T-helper 9 cell (primary cell): ENCODE results near the gene SRP68.
"Not testable (repeated sequence)": the region's sequence is repeated elsewhere in the genome, so short reads cannot be mapped to it uniquely, and the experiment has no call there.

Experiments used
- DNase-seq: peaks from one replicate; pipeline ENCODE4 v3.0.0-alpha.2; 2020

Gene SRP68

DNA sequence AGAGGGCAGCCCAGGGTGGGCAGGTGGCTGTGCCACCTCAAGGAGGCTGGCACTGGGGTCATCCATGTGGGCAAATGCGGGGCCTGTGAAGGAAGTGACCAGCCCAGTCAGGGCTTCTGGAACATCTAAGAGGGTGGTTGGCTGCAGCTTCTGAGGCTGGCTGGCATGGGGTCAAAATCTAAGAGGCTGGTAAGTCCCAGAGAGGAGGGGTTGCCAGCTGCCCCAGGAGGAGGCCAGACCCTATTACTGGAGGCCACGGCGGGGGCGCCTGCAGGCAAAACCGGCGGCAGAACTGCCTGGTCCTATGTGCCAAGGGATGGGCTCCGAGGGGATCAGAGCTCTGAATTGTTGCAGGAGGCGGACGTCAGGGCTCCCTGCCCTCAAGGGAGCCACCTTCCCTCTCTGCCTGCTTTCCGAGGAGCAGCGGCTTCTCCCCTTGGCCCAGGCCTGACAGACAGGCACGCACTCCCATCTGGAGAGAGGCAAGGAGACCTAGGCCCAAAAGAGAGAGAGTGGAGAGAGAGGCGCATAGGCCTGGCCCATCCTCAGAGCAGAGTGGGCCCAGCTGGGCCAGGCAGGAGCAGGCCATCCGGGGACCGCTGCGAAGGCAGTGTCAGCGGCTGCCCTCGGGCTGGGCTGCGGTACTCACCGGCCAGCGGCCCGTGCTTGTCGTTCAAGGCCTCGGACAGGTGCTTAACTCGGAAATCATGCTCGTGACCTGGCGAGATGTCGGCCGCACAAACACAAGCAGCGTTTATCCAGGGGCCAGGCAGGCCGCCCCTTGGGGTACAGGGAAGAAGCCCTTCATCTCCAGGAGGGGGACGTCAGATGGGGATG lies 17.6 kb upstream of the SRP68 start:
- DNase-seq: no peak

DNA sequence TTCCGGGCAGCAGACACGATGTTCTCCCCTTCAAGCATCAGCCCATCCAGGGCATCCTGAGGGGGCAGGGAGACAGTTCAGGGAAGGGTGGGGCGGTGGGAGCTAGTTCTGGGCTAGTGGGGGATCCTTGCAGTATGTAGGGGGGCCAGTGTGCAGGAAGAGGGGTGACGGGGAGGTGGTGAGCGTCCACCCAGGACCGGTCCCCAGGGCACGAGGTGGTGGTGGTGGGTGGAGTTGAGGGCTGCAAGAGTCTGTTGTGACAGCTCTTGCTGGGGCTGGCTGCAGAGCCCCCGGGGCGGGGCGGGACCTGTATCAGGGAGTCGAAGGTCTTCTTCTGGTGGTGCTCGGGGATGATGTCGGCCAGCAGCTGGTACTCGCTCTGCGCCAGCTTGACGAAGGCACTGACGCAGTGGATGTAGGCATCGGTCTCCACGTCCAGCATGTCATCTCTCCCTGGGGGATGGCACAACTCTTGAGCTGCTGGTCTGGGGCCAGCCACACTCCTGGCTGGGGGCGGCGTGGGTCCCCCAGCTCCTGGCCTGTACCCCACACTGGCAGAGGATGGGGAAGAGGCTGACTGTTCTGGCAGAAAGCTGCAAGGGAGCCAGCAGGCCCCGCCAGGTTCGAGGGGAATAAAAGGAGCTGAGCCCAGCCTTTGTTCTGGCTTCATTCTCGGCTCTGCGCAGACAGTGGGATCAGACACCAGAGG lies 16.7 kb upstream of the SRP68 start:
- no peak for DNase-seq

DNA sequence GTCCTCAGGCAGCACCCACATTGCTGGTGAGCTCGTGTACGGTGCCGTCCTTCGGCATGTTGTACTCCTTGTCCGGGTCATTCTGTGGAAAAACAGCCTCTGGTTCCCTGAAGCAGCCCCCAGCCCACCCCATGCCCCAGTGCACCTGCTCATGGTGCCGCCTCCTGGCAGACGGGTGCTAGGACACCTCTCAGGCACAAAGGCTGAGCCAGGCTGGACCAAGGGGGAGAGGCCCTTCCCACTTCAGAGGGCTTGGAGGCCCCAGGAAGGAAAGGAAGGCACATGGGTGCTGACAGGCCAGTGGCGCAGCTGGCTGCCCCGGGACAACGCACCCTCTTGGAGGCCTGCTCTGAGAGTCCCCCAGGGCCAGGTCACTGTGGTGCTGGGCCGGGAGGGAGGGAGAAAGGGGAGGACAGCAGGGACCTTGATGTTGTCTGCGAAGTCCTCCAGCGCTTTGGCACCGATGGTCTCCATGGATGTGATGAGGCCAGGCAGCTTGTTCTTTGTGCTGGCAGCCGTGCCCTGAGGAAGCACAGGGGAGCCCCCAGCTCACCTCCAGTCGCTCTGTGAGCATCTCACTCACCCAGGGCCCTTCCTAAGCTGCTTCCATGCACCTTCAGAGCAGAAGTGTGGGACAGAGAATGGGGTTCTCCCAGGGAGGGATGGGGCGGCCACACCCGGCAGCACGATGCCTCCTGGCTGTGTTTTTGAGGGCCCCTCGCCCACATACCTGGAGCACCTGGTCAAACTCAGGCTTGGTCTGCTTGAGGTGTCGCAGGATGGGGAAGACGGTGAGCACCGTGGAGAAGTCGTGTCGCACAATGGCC lies 15.9 kb upstream of the SRP68 start:
- no peak for DNase-seq

DNA sequence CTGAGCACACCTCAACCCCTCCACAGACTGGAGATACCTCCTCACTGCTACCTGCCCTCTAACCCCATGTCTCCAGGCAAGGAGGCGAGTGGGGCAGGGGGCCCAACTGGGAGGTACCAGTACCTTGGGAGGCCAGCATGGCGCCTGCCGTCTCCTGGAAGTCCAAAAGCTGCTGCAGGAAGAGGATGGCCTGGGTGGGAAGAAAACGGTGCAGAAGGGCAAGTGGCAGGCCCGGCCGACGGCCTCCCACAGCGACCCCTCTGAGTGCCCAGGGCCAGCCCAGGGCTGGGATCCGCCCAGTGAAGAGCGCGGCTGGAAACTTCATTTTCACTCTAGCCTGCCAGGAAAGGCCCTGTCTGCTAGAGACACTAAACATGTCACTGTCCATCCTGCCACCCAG lies 15.2 kb upstream of the SRP68 start:
- no peak for DNase-seq

DNA sequence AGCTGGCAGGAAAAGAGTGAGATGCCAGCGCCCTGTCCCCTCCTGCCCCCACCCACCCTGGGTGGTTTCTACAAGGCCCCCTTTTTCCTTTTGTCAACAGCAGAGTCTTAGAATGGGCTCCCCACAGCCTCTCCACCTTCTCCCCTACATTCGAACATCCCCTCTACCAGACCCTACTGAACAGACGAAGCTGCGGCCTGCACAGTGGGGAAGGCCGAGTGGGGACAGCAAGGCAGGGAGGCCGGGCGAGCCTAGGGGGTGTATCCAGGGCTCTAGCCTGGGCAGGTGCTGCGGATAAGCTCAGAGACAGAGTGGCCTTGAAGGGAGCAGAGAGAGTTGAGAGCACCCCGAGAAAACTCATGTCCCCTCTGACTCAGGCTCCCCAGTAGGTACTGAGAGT lies 14.1 kb upstream of the SRP68 start:
- no peak for DNase-seq

DNA sequence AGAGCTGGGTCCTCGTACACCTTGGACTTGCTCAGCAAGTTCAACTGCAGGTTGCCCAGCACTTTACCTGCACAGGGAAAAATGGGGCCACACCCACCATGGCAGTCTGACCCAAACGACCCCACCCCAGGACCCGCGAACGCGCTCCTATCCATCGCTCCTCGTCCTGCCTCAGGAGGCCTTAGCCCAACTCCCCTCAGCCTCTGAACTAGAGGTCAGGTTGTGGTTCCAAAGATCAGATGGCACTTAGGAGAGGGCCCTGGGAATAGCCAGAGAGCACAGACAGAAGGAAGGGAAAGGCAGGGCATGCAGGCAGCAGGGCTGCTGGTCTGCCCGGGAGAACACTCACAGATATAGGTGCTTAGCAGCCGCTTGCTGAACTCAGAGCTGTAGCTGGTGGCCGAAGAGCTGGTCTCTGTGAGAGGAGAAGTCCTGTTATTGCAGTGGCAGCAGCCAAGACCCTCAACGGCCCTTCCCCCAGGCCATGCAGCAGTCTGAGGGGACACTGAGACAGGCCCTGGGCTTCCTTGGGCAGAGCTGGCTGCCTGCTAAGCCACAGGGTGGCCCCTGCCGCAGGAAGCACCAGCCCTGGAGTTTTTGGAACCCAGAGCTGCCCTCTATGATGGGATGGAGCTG lies 13.5 kb upstream of the SRP68 start:
- DNase-seq: no peak

DNA sequence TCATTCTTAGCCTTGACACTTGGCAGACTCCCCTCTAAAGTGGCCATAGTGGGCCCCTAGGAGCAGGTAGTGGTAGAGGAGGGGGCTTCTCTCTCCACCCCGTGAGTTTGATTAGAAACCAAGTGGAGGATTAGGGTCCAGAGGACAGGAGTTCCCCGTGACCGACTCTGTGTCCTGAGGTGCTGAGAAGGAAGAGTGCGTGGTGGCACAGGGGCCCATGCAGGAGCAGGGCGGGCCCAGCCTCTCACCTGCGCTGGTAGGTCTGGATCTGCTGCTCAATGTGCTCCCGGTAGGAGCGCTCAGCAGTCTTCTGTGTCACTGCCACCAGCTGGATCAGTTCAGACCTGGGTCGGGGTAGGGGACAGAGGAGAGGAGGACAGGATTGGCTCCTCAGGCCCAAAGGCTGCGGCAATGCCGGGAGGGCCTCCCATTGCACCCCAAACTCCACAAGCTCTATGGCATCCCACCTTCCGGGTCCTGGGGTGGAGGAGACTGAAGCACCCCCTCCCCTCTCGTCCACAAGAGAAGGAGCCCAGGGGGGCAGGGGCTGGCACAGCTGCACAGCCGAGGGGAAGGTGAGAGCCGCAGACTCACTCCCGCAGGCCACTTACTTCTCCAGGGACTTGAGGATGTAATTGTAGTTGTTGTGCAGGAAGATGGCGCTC lies 12.9 kb upstream of the SRP68 start:
- DNase-seq: no peak

DNA sequence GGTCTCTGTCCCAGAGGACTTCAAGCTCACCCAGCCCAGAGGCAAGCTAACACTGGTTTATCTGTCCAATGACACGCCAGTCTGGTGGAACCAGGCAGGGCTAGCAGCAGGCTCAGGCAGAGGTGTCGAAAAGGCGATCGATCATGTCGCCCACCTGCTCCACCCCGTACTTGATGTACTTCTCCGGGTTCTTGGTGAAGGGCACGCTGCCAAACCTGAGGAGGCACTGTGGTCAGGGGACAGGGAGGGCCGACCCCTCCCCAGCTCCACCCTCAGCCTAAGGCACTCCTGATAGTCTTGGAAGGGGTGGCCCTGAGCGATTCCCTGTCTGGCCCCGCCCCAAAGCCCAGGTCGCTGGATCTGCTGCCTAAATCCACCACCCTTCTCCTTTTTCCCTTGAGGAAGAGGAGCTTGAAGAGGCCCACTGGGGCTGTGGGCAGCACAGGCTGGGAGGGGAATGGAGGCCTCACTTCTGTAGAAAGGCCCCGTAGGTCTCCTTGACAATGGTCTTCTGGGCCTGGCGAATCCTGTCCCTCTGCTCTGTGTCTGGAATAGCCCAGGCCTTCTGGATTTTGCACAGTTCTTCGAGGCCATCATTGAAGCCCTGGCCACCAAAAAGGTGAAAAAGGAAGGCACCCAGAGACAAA lies 11.3 kb upstream of the SRP68 start:
- DNase-seq: no peak

DNA sequence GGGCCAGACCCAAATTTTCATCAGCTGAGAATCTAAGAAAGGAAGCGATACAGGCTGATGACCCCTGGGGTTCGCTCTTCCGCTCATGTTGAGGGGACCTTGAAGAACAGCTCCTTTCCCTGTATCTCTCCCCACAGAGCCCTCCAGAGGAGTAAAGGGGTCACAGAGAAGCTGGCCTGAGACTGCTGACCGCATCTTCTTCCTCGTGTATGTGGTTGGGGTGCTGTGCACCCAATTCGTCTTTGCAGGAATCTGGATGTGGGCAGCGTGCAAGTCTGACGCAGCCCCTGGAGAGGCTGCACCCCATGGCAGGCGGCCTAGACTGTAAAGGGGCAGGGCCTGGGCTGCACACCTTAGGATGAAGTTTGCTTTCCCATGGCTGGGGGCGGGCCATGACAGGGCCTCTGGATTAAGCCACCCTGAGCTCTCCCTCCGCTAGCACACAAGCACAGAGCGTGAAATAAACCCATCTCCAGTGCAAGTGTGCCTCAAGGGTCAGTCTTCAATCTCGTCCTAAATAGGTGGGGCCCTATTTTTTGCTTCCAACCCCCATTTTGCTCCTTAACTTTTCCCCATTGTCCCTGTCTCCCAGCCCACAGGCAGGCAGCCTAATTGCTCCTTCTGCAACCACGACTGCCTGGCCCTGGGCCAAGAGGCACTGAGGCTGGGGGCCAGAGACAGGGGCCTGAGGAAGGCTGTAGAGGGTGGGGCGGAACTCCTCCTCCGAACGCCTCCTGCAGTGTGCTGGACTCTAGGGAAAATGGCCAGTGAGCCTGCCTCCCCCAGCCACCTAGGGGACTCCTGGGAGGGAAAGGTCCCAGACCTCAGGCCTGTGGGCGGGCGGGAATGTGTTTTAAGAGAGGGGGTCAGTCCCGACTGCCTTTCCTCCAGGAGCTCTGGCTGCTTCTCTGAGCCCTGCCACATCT lies 10.3 kb upstream of the SRP68 start:
- no peak for DNase-seq

DNA sequence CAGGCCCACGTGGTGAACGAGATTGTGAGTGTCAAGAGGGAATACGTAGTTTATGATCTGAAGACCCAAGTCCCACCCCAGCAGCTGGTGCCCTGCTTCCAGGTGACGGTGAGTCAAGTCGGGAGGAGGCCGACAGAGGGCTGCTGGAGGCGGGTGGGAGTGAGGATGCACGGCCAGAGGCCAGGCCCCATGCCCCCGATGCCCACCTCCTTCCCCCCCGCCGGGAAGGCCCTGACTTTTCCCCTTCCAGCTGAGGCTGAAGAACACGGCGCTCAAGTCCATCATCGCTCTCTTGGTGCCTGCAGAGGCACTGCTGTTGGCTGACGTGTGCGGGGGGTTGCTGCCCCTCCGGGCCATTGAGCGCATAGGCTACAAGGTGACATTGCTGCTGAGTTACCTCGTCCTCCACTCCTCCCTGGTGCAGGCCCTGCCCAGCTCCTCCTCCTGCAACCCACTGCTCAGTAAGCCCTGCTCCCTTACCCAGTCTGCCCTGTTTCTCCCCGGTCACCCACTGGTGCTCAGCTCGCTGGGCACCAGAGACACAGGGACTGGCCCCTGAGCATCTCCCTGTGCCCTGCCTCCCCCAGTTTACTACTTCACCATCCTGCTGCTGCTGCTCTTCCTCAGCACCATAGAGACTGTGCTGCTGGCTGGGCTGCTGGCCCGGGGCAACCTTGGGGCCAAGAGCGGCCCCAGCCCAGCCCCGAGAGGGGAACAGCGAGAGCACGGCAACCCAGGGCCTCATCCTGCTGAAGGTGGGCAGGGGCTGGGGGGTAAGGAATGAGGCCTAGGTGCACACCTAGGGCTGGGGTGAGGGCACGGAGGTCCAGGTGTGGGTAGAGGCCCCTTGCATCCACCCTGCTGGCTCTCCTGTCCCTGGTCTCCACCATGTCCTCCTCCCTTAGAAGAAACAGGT lies 9.2 kb upstream of the SRP68 start:
- DNase-seq: no peak

DNA sequence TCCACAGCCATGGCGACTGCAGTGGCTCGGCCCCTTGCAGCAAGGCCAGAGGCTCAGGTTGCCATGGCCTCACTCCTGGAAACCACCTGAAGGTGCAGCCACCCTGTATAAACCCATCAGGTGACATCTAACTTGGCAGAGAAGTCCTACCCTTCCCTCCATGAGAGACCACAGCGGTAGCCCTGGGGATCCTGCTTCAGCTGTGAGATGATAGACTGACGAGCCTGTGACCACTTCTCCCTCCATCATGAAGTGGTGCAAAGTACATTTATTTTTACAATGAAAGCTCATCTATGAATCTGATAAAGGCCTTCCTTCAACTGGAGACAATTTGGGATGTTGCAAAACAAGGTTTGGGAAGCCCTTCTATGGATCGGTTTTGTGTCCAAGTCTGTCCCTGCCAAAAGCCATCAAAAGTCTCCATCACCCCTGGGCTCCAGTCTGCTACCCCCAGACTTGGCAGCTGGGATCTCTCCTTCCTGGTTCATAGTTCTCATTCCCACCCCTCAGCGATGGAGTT lies 8.5 kb upstream of the SRP68 start:
- no peak for DNase-seq

DNA sequence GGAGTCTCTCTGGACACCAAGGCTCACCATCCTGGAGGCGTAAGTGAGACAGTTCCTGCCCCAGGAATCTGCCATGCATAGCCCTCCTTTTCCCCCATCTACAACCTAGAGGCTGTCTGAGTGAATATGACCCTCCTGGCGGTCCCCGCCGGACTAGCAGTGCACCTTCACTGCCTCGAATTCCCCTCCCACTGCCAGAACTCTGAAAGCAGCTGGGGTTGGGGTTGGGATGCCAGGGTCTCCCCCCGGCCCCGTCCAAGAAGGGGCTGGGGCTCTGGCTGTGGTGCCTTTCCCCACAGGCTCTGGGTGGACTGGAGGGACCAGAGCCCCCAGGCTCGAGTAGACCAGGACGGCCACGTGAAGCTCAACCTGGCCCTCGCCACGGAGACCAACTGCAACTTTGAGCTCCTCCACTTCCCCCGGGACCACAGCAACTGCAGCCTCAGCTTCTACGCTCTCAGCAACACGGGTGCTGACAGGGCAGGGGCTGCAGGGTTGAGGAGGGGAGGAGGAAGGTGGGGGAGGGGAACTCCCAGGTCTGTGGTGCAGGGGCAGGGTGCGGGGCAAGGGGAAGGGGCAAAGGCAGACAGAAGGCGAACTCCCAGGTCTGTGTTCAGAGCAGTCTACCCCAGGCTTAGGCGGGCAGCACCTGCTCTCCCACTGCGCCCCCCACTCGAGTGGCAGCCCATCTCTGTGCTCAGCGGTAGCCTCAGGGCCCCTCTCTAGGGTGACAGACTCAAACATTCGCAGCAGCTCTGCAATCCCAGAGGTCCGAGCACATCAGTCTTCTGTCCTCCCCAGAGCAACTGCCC lies 7.8 kb upstream of the SRP68 start:
- no peak for DNase-seq

DNA sequence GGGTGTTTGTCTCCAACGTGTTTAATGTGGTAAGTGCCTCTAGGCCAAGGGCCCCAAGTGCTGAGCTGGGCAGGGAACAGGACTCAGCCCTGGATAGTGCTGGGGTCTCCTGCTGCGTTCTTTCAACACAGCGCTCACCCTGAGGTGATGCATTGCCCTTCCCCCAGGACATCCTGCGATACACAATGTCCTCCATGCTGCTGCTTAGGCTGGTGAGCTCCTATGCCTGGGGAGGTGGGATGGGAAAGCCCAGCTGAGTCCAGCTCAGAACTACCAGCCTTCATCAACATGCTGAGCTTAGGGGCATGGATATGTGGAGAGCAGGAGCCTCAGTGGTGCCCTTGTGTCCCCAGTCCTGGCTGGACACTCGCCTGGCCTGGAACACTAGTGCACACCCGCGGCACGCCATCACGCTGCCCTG lies 7.2 kb upstream of the SRP68 start:
- DNase-seq: no peak

DNA sequence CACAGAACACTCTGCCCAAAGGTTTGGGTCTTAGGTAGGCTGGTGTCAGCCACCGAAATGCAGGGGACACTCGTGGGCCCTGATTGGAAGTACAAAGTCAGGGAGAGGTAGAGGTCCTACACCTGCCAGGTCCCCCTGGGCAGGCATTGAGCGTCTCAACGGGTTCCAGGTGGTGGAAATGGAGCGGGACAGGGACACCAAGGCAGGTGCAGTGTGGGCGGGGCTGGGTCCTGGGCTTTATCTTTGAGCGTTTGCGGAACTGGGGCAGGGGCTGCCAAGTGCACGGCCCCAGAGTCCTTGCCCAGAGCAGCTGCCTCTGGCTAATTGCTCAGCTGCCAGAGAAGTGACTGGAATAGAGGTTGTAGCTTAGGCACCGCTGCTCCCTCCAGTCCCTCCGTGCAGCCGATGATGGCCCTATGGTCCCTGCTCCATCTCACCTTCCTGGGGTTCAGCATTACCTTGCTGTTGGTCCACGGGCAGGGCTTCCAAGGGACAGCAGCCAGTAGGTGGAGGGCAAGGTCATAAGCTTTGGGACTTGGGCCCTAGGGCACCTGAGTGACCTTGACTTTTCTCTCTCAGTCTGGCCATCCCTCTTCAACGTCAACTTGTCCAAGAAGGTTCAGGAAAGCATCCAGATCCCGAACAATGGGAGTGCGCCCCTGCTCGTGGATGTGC lies 6.7 kb upstream of the SRP68 start, which contains the start of gene ZACN:
ZACN (plus strand) TSS at position 323 of the 675 bp plus-strand sequence; CDS start at position 406, 83 bp downstream.
- DNase-seq: no peak

DNA sequence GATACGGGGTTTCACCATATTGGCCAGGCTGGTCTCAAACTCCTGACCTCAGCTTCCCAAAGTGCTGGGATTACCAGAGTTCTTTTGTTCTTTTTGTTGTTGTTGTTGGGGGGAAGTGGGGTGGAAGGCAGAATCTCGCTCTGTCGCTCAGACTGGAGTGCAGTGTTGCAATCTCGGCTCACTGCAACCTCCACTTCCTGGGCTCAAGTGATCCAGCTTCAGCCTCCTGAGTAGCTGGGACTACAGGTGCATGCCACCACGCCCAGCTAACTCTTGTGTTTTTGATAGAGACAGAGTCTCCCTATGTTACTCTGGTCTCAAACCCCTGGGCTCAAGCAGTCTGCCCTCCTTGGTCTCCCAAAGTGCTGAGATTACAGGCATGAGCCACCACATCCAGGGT lies 6.1 kb upstream of the SRP68 start:
- not testable (repeated sequence) for DNase-seq

DNA sequence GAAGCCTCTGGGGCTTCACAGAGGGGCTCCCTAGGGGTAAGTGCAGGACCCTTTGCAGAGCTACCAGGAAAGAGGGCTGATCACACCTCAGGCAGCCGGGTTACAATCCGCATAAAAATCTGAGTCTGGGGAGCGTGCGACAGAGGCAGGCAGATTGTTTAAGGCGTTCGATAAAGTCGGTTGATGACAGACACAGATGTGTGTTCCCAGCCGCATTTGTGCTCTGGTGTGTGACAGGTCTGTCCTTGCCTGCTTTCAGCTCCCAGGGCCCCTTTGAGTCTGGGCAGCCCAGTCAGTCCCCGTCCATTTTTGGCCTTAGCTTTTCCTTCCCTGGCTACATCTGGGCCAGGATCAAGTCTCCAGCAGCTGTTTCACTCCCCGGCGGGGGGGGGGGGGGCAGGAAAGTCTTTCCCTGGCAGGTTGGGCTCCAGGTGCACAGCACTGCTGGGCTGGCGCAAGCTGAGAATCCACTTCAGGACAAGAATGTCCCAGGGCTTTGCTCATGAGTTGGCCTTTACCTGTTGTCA lies 5.3 kb upstream of the SRP68 start:
- DNase-seq: no peak
